Smooth muscle cell of bladder (primary cell): ENCODE data around the gene SMIM13. TPM values are rescaled to one million over a fixed set of nuclear protein-coding genes. Genes with fewer than 3 reads are reported as not detected.

Source experiments
- total RNA-seq: library from RNA; depleted of rRNA; stranded (reverse); fragments of >200 nt; gene quantifications from 2 replicates; pipeline ENCODE4 v1.2.3, GENCODE V29; 2014

Gene SMIM13
- 7.4 and 9.4 TPM in 2 replicates for total RNA-seq

DNA sequence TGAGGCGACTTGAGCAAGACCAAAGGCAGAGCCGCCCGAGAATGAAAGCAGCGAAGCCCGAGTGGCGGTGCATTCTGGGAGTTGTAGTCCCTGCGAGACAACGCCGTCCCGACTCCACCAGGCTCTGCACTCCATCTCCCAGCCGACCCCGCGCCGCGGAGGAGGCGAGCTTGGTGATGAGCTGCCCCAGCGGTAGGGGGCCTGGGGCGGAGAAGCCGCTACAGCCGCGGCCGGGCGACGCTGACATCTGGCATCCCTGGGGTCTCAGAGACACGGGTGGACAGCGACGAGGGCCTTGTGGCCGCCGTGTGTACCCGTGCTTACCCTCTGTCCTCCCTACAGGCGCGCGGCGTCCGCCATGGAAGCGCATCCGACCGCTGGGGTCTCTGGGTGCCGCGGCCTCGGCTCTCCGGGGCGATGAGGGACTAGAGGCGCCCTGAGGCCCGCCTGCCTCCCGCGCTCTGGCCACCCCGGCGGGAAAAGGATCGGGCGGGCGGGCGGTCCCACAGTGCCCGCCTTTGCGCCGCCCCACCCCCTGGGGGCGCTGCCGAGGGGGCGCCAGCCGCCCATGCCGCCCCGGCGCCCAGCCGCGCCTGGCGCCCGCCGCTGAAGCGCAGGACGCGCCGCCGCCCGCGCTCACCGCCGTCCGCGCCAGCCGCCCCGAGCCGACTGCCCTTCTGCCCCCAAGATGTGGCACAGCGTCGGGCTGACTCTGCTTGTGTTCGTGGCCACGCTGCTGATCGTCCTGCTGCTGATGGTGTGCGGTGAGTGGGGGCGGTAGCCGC is at the start of gene SMIM13:
TSS of gene SMIM13 (plus strand) at position 209 of the 785 bp plus-strand sequence. CDS start at position 689, 480 bp downstream.

DNA sequence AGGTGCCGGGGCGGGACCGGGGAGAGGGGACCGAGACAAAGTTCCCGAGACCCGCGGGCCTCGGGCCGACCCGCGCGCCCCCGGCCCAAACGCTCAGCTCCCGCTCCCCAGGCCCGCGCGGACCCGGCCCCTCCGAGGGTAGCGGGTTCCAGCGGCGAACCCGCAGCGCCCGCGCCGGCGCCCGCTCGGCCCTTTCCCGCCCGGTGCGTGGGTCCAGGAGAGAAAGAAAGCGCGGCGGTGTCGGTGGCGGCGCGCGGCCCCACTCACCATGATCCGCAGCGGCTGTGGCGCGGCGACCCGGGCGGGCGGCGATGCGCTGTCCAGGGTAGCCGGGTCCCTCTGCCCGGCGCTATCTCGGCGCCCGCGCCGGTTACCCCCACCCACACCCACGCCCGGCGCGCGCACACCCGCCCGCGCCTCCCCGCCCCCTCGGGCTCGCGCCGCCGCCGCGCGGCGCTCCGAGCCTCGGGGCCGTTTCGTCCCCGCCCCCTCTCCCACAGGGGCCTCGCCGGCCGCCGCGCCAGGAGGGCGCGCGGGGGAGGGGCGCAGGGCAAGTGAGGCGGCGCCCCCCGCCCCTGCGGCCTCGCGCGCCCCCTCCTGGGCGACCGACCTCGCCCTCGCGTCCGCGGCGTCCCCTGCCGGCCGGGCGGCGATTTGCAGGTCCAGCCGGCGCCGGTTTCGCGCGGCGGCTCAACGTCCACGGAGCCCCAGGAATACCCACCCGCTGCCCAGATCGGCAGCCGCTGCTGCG is 49.5 kb upstream of the SMIM13 start, which contains the start of gene ELOVL2:
TSS of gene ELOVL2 (minus strand) at position 345 of the 751 bp plus-strand sequence. CDS start at position 270, 75 bp downstream.

DNA sequence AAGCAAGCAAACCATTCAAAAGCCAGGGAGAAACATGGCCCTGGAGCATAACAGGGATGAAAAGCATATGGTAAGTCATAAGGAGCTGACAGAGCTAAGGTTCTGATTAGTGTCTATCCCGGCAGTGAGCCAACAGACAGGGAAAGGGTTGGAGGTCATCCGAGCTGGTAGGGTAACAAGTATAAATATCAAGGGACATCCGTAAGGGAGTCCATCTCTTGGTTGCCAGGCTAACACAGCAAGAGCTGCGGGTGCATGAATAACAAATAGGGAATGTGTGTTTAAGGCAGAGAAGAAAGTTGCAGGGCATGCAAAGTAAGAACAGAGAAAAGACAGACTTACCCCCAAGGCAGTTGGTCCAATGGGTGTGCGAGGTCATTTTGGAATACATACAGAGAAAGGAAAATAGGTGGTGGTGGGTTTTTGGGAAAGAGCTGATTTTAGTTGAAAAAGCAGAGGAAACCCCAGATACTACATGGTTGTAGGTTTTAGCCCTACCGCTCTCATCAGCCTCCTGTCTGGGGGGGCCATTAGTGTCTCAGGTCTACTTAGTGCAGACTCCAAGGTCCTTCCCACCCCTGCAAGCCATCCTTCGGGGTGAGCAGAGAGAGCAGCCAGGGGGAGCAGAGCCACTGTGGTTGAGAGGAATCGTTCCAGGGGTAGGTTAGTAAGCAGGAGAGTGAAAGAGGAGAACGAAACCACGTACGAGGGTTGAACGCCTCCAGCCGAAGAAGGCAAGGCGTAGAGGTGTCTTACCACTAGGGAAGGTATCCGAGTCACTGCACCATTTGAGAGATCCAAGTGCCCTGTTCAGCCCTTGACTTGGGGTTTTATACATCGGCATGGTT is 17.5 kb downstream of the SMIM13 start, which contains the start of gene ERVFRD-1:
TSS of gene ERVFRD-1 (minus strand) at position 805 of the 848 bp plus-strand sequence. CDS start 6,415 bp downstream, outside the sequence.

Other genes starting within 250 kb of the SMIM13 start
- gene GCM2, start 211.8 kb upstream of the SMIM13 start, total RNA-seq = not detected in 2 replicates
- 0.09 and 0.14 TPM in 2 replicates for gene SYCP2L, start 206.8 kb upstream of the SMIM13 start, total RNA-seq
- gene ELOVL2, start 49.5 kb upstream of the SMIM13 start, total RNA-seq = 3.9 and 18.9 TPM in 2 replicates
- not detected in 2 replicates for gene ERVFRD-1, start 17.9 kb downstream of the SMIM13 start, total RNA-seq
- gene NEDD9, start 138.8 kb downstream of the SMIM13 start, total RNA-seq = 0.55 and 1.4 TPM in 2 replicates